Measurements from ENCODE around the gene TVP23A.
"Not testable (repeated sequence)": the region's sequence is repeated elsewhere in the genome, so short reads cannot be mapped to it uniquely, and the experiment has no call there.

The TVP23A gene

DNA sequence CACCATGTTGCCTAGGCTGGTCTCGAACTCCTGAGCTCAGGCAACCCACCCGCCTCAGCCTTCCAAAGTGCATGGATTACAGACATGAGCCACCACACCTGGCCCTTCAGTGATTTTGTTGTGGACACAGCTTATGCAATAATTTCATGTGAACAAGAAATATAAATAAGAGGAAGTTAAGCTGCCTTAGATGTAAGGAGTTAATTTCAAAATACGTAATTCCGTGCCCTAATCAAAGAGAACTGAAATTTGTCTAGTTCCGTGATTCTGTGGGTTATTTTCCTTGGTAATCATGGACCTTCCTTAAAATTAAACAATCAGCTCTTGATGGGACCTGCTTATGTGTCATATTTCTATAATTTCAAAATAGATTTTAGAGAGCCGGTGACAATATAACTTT is 11.9 kb downstream of the TVP23A start:
- H3K36me3 ChIP-seq (ENCODE audit: control insufficient read depth in 2 of 2, insufficient read depth in 2 of 2, low read length in 2 of 2): no peaks in the 10 kb centered on the region
- H3K9ac ChIP-seq (ENCODE audit: low read depth in 1 of 2, low read length in 2 of 2): no peak overlapping the region
- H3K4me3 ChIP-seq (ENCODE audit: low read length in 2 of 2): no peak overlapping the region
- no peaks in the 10 kb centered on the region for H3K9me3 ChIP-seq (ENCODE audit: control insufficient read depth in 2 of 2, low read length in 2 of 2)
- no peaks in the 10 kb centered on the region for H3K27me3 ChIP-seq (ENCODE audit: control insufficient read depth in 2 of 2, insufficient read depth in 2 of 2, low read length in 2 of 2)
- no peak overlapping the region for H3K27ac ChIP-seq (ENCODE audit: low read depth in 2 of 2, low read length in 2 of 2)
- no peaks in the 10 kb centered on the region for H3K4me1 ChIP-seq (ENCODE audit: control insufficient read depth in 2 of 2, insufficient read depth in 2 of 2, low read length in 2 of 2)

DNA sequence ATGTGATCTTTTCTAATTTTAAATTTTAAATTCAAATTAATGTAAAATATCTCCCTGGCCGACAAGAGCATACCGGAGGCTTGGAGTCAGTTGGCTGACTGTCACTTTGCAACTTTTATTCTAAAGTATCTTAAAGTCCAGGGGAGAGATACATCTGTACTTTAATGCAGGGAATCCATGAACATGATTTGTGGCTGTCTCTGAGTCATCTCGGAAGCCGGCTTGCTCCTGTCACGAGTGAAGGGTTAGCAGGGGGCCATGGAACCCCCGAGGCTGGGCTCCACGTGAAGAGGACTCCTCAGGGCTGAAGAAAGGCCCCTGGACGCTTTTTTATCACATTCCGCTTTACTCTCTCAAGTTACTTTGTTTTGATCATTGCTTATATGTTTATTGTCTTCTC is 13.3 kb downstream of the TVP23A start:
- H3K4me3 ChIP-seq (ENCODE audit: low read length in 2 of 2): no peak overlapping the region
- H3K27ac ChIP-seq (ENCODE audit: low read depth in 2 of 2, low read length in 2 of 2): no peak overlapping the region

DNA sequence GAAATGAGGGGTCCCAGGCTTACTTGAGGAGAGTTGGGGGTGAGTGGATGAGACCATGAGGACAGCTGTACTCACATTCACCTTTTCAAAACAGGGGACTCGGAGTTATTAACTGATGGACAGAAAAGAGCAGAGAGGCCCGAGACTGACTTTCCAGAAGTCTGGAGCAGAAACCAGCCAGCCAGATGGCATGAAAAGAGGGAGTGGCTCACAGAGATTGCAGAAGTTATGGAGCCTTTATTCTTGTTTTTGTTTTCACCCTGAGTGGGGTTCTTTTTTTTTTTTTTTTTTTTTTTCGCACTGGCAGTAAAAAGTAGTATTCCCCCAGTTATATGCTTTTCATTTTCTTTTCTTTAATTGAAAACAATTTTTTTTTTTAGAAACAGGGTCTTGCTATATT is 18.9 kb downstream of the TVP23A start:
- no peaks in the 10 kb centered on the region for H3K27me3 ChIP-seq (ENCODE audit: control insufficient read depth in 2 of 2, insufficient read depth in 2 of 2, low read length in 2 of 2)
- no peak overlapping the region for H3K27ac ChIP-seq (ENCODE audit: low read depth in 2 of 2, low read length in 2 of 2)
- H3K4me1 ChIP-seq (ENCODE audit: control insufficient read depth in 2 of 2, insufficient read depth in 2 of 2, low read length in 2 of 2): no peaks in the 10 kb centered on the region
- H3K9me3 ChIP-seq (ENCODE audit: control insufficient read depth in 2 of 2, low read length in 2 of 2): no peaks in the 10 kb centered on the region
- H3K9ac ChIP-seq (ENCODE audit: low read depth in 1 of 2, low read length in 2 of 2): no peak overlapping the region
- H3K36me3 ChIP-seq (ENCODE audit: control insufficient read depth in 2 of 2, insufficient read depth in 2 of 2, low read length in 2 of 2): no peaks in the 10 kb centered on the region
- no peak overlapping the region for H3K4me3 ChIP-seq (ENCODE audit: low read length in 2 of 2)

More for the DNA sequence above, 13.3 kb downstream of the TVP23A start:
- Histone ChIP-seq H3K9me3 (ENCODE audit: control insufficient read depth in 2 of 2, low read length in 2 of 2) (no peaks in the 10 kb centered on the region), H3K9ac (ENCODE audit: low read depth in 1 of 2, low read length in 2 of 2) (no peak overlapping the region), H3K36me3 (ENCODE audit: control insufficient read depth in 2 of 2, insufficient read depth in 2 of 2, low read length in 2 of 2) (no peaks in the 10 kb centered on the region), H3K4me1 (ENCODE audit: control insufficient read depth in 2 of 2, insufficient read depth in 2 of 2, low read length in 2 of 2) (no peaks in the 10 kb centered on the region), H3K27me3 (ENCODE audit: control insufficient read depth in 2 of 2, insufficient read depth in 2 of 2, low read length in 2 of 2) (no peaks in the 10 kb centered on the region)

DNA sequence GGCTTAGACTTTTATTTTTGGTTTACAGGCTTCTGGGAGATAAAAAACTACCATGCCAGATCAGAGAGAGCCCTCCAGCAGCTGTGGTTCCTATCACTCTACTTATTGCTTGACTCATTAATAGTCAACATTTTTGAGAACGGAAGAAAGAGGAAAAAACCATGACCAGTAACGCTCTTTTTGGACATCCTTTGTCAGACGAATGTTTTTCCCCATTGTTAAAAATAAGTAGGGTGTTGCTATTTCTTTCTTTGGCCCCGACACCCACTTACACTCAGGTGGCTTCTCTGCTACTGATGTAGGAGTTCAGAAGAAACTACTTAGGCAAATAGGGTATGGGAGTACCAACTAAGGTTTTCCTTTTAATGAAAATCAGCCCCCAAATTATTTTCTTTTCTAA is 27.5 kb downstream of the TVP23A start:
- Histone ChIP-seq H3K36me3 (ENCODE audit: control insufficient read depth in 2 of 2, insufficient read depth in 2 of 2, low read length in 2 of 2) (no peaks in the 10 kb centered on the region), H3K4me3 (ENCODE audit: low read length in 2 of 2) (no peak overlapping the region), H3K9me3 (ENCODE audit: control insufficient read depth in 2 of 2, low read length in 2 of 2) (no peaks in the 10 kb centered on the region), H3K27me3 (ENCODE audit: control insufficient read depth in 2 of 2, insufficient read depth in 2 of 2, low read length in 2 of 2) (no peaks in the 10 kb centered on the region), H3K4me1 (ENCODE audit: control insufficient read depth in 2 of 2, insufficient read depth in 2 of 2, low read length in 2 of 2) (no peaks in the 10 kb centered on the region), H3K27ac (ENCODE audit: low read depth in 2 of 2, low read length in 2 of 2) (no peak overlapping the region), H3K9ac (ENCODE audit: low read depth in 1 of 2, low read length in 2 of 2) (no peak overlapping the region)

DNA sequence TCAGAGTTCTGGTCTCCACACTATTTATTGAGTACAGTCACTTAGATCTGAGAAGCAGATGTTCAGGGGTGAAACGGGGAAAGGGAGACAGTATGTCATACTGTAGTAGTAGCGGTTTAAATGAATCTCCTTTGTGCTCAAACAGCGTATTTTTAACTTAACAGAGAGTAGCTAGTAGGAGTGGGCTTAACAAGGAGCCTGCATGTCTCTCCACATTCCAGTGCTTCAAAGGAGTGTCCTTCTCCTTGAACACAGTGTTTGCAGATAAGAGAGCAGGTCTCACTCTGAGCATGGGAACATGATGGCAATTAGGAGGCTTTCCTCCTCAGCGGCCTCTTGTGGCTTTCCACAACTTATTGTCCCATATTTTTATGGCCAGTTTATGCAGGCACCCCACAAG is 30.0 kb downstream of the TVP23A start:
- not testable (repeated sequence) for H3K36me3 ChIP-seq (ENCODE audit: control insufficient read depth in 2 of 2, insufficient read depth in 2 of 2, low read length in 2 of 2); H3K9me3 ChIP-seq (ENCODE audit: control insufficient read depth in 2 of 2, low read length in 2 of 2); H3K9ac ChIP-seq (ENCODE audit: low read depth in 1 of 2, low read length in 2 of 2); H3K27ac ChIP-seq (ENCODE audit: low read depth in 2 of 2, low read length in 2 of 2); H3K4me1 ChIP-seq (ENCODE audit: control insufficient read depth in 2 of 2, insufficient read depth in 2 of 2, low read length in 2 of 2); H3K4me3 ChIP-seq (ENCODE audit: low read length in 2 of 2); H3K27me3 ChIP-seq (ENCODE audit: control insufficient read depth in 2 of 2, insufficient read depth in 2 of 2, low read length in 2 of 2)

DNA sequence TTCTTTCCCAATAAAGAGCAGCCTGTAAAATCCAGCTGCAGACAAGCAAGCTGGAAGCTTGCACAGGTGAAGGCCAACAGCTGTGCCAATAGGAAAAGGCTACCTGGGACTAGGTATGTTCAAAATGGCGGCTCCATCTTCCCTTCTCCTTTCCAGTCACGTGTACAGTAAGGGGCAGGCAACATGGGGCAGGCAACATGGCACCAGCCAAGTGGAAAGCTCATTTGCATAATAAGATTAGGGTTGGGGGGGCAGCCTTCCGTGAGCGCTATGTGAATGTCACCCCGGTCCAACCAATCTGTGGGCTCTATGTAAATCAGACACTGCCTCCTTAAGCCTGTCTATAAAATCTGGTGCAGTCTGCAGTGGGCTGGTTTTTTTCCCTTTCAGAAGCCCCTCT is 31.3 kb downstream of the TVP23A start:
- Histone ChIP-seq H3K9me3 (ENCODE audit: control insufficient read depth in 2 of 2, low read length in 2 of 2) (no peaks in the 10 kb centered on the region), H3K9ac (ENCODE audit: low read depth in 1 of 2, low read length in 2 of 2) (no peak overlapping the region), H3K4me1 (ENCODE audit: control insufficient read depth in 2 of 2, insufficient read depth in 2 of 2, low read length in 2 of 2) (no peaks in the 10 kb centered on the region), H3K36me3 (ENCODE audit: control insufficient read depth in 2 of 2, insufficient read depth in 2 of 2, low read length in 2 of 2) (no peaks in the 10 kb centered on the region), H3K27ac (ENCODE audit: low read depth in 2 of 2, low read length in 2 of 2) (no peak overlapping the region), H3K4me3 (ENCODE audit: low read length in 2 of 2) (no peak overlapping the region), H3K27me3 (ENCODE audit: control insufficient read depth in 2 of 2, insufficient read depth in 2 of 2, low read length in 2 of 2) (no peaks in the 10 kb centered on the region)

DNA sequence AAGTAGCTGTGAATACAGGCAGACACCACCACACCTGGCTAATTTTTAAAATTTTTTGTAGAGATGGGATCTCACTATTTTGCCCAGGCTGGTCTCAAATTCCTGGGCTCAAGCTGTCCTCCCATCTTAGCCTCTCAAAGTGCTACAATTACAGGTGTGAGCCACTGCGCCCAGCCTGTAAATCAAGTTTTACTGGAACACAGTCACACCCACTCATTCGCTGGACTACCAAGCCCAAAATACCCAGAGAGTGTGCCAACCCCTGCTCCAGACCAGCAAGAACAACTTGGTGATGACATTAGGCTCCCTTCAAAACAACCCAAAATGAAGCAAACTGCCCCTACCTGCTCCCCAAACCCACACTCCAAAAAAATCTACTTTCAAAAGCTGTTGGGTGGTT is 36.0 kb downstream of the TVP23A start:
- Histone ChIP-seq H3K9me3 (ENCODE audit: control insufficient read depth in 2 of 2, low read length in 2 of 2) (no peaks in the 10 kb centered on the region), H3K27me3 (ENCODE audit: control insufficient read depth in 2 of 2, insufficient read depth in 2 of 2, low read length in 2 of 2) (no peaks in the 10 kb centered on the region), H3K27ac (ENCODE audit: low read depth in 2 of 2, low read length in 2 of 2) (no peak overlapping the region), H3K9ac (ENCODE audit: low read depth in 1 of 2, low read length in 2 of 2) (no peak overlapping the region), H3K4me1 (ENCODE audit: control insufficient read depth in 2 of 2, insufficient read depth in 2 of 2, low read length in 2 of 2) (no peaks in the 10 kb centered on the region), H3K36me3 (ENCODE audit: control insufficient read depth in 2 of 2, insufficient read depth in 2 of 2, low read length in 2 of 2) (no peaks in the 10 kb centered on the region), H3K4me3 (ENCODE audit: low read length in 2 of 2) (no peak overlapping the region)

DNA sequence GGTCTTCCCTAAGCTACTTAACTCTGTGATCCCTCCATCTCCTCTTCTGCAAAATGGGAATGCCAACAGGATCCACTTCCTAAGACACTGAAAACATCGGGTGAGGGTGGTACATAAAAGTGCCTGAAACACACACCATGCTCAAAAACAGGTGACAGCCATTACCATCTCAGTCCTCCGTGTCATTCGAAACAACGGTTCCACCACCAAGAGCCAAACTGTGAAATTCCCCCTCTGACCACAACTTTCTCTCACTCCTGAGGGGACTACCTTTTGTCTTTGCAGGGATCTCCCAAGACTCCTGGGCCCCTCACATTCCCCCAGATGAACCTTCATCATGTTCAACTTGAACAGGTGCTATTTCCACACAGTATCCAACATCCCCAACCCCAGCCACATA is 38.0 kb downstream of the TVP23A start:
- no peaks in the 10 kb centered on the region for H3K27me3 ChIP-seq (ENCODE audit: control insufficient read depth in 2 of 2, insufficient read depth in 2 of 2, low read length in 2 of 2)
- H3K36me3 ChIP-seq (ENCODE audit: control insufficient read depth in 2 of 2, insufficient read depth in 2 of 2, low read length in 2 of 2): no peaks in the 10 kb centered on the region

DNA sequence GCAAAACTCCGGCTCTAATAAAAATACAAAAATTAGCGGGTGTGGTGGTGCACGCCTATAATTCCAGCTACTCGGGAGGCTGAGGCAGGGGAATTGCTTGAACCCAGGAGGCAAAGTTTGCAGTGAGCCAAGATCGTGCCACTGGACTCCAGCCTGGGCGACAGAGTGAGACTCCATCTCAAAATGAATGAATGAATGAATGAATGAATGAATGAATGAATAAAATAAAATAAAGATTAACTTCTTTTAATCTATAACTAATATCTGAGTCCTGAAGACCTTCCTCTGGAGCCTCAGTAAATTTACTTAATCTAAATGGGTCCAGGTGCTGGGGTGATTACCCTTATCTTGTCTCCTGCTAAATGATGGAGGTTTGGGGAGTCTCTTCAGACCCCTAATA is 38.7 kb downstream of the TVP23A start:
- H3K4me1 ChIP-seq (ENCODE audit: control insufficient read depth in 2 of 2, insufficient read depth in 2 of 2, low read length in 2 of 2); H3K4me3 ChIP-seq (ENCODE audit: low read length in 2 of 2); H3K36me3 ChIP-seq (ENCODE audit: control insufficient read depth in 2 of 2, insufficient read depth in 2 of 2, low read length in 2 of 2); H3K9me3 ChIP-seq (ENCODE audit: control insufficient read depth in 2 of 2, low read length in 2 of 2); H3K27me3 ChIP-seq (ENCODE audit: control insufficient read depth in 2 of 2, insufficient read depth in 2 of 2, low read length in 2 of 2); H3K27ac ChIP-seq (ENCODE audit: low read depth in 2 of 2, low read length in 2 of 2); H3K9ac ChIP-seq (ENCODE audit: low read depth in 1 of 2, low read length in 2 of 2): not testable (repeated sequence)

More for the DNA sequence above, 38.0 kb downstream of the TVP23A start:
- Histone ChIP-seq H3K9ac (ENCODE audit: low read depth in 1 of 2, low read length in 2 of 2) (no peak overlapping the region), H3K27ac (ENCODE audit: low read depth in 2 of 2, low read length in 2 of 2) (no peak overlapping the region), H3K9me3 (ENCODE audit: control insufficient read depth in 2 of 2, low read length in 2 of 2) (no peaks in the 10 kb centered on the region), H3K4me3 (ENCODE audit: low read length in 2 of 2) (no peak overlapping the region), H3K4me1 (ENCODE audit: control insufficient read depth in 2 of 2, insufficient read depth in 2 of 2, low read length in 2 of 2) (no peaks in the 10 kb centered on the region)

DNA sequence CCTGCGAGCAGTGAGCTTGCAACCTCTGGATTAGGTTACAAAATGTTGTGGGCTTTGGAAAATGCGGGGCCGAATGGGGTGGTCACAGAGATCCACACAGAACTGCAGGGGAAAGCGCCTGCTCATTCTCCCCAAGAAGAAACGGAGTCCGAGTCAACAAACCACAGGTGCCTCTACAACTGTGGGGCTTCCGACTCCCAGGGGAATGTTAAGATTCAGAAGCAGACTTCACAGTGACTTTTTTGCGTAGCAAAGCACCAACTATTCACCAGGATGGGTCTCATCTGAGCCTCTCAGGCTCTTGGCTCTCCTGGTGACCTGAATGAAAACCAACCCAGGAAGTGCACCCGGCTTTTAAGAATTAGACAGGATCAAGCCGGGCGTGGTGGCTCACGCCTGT is 41.2 kb downstream of the TVP23A start:
- Histone ChIP-seq H3K36me3 (ENCODE audit: control insufficient read depth in 2 of 2, insufficient read depth in 2 of 2, low read length in 2 of 2) (no peaks in the 10 kb centered on the region), H3K4me1 (ENCODE audit: control insufficient read depth in 2 of 2, insufficient read depth in 2 of 2, low read length in 2 of 2) (no peaks in the 10 kb centered on the region), H3K27me3 (ENCODE audit: control insufficient read depth in 2 of 2, insufficient read depth in 2 of 2, low read length in 2 of 2) (no peaks in the 10 kb centered on the region), H3K9ac (ENCODE audit: low read depth in 1 of 2, low read length in 2 of 2) (no peak overlapping the region), H3K4me3 (ENCODE audit: low read length in 2 of 2) (no peak overlapping the region), H3K27ac (ENCODE audit: low read depth in 2 of 2, low read length in 2 of 2) (no peak overlapping the region), H3K9me3 (ENCODE audit: control insufficient read depth in 2 of 2, low read length in 2 of 2) (no peaks in the 10 kb centered on the region)

DNA sequence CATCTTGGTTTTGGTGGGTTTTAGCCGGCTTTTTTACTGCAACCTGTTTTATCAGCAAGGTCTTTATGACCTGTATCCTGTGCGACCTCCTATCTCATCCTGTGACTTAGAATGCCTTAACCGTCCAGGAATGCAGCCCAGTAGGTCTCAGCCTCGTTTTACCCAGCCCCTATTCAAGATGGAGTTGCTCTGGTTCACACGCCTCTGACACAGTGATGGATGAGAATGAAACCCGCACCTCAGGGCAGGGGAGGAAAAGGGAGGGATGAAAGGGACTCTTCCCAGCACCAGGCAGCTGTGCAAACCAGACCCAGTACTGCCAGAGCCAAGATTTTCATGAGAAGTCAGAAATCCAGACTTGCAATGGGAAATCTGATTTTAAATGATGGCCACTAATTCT is 41.7 kb downstream of the TVP23A start:
- not testable (repeated sequence) for H3K4me3 ChIP-seq (ENCODE audit: low read length in 2 of 2); H3K9ac ChIP-seq (ENCODE audit: low read depth in 1 of 2, low read length in 2 of 2); H3K4me1 ChIP-seq (ENCODE audit: control insufficient read depth in 2 of 2, insufficient read depth in 2 of 2, low read length in 2 of 2); H3K36me3 ChIP-seq (ENCODE audit: control insufficient read depth in 2 of 2, insufficient read depth in 2 of 2, low read length in 2 of 2); H3K27me3 ChIP-seq (ENCODE audit: control insufficient read depth in 2 of 2, insufficient read depth in 2 of 2, low read length in 2 of 2); H3K9me3 ChIP-seq (ENCODE audit: control insufficient read depth in 2 of 2, low read length in 2 of 2); H3K27ac ChIP-seq (ENCODE audit: low read depth in 2 of 2, low read length in 2 of 2)

Measured in mucosa of rectum (tissue), 2 donors.